ENCODE results near the gene IKZF3. TPM values are rescaled to one million over a fixed set of nuclear protein-coding genes. Genes with fewer than 3 reads are reported as not detected.
"Not testable (repeated sequence)": the region's sequence is repeated elsewhere in the genome, so short reads cannot be mapped to it uniquely, and the experiment has no call there.

IKZF3 gene
- total RNA-seq, 2 donors from 2014 or later = 0.11 to 0.18 TPM

GRCh38 chr17:39894681-39895376, 30.7 kb upstream of the IKZF3 start:
- peak overlapping the region; percentile 41 for H3K27ac Mint-ChIP-seq
- Histone ChIP-seq H3K36me3 (ENCODE audit: control insufficient read depth, insufficient read depth, low read length) (no peaks in the 10 kb centered on the region), H3K9ac (ENCODE audit: extremely low read depth, low read length, poor library complexity, severe bottlenecking) (no peak overlapping the region), H3K9me3 (ENCODE audit: control insufficient read depth, low read length) (no peaks in the 10 kb centered on the region), H3K4me1 (ENCODE audit: control insufficient read depth, insufficient read depth, low read length) (peaks cover 5% of the 10 kb centered on the region), H3K27me3 (ENCODE audit: control insufficient read depth, insufficient read depth, low read length, poor library complexity, severe bottlenecking) (no peaks in the 10 kb centered on the region), H3K27ac (ENCODE audit: low read depth, low read length) (no peak overlapping the region), H3K4me3 (ENCODE audit: low read length) (no peak overlapping the region)
- no peak overlapping the region for H3K4me3 Mint-ChIP-seq
- DNase-seq = peak; percentile 8
- H3K36me3 Mint-ChIP-seq (ENCODE audit: low read depth) = no peaks in the 10 kb centered on the region
- H3K4me1 Mint-ChIP-seq = peaks cover 6% of the 10 kb centered on the region
- 64 to 79% methylated on average over 2 to 3 of the region's 3 CpGs for WGBS, 2 experiments (ENCODE audit: insufficient coverage in 1 of 2, insufficient read length in 1 of 2)
- peaks cover 14% of the 10 kb centered on the region for H3K27me3 Mint-ChIP-seq (ENCODE audit: insufficient read depth)
- TF ChIP-seq CTCF (conservative IDR thresholded peaks at IDR 0.05) = no peak
- no peaks in the 10 kb centered on the region for H3K9me3 Mint-ChIP-seq

GRCh38 chr17:39889200-39889599, 25.1 kb upstream of the IKZF3 start:
- Mint-ChIP-seq H3K27ac (no peak overlapping the region), H3K36me3 (ENCODE audit: low read depth) (no peaks in the 10 kb centered on the region), H3K9me3 (no peaks in the 10 kb centered on the region), H3K27me3 (ENCODE audit: insufficient read depth) (peaks cover 19% of the 10 kb centered on the region), H3K4me1 (no peaks in the 10 kb centered on the region), H3K4me3 (no peak overlapping the region)
- H3K4me3 ChIP-seq (ENCODE audit: low read length) = no peak overlapping the region
- H3K4me1 ChIP-seq (ENCODE audit: control insufficient read depth, insufficient read depth, low read length) = no peaks in the 10 kb centered on the region
- WGBS, 2 experiments (ENCODE audit: insufficient coverage in 1 of 2, insufficient read length in 1 of 2) = 96% methylated on average over 2 of the region's 2 CpGs; no CpG with 5 or more reads in 1 of the 2 experiments
- H3K9ac ChIP-seq (ENCODE audit: extremely low read depth, low read length, poor library complexity, severe bottlenecking) = no peak overlapping the region
- no peaks in the 10 kb centered on the region for H3K9me3 ChIP-seq (ENCODE audit: control insufficient read depth, low read length)
- DNase-seq = no peak
- H3K27ac ChIP-seq (ENCODE audit: low read depth, low read length) = no peak overlapping the region
- H3K36me3 ChIP-seq (ENCODE audit: control insufficient read depth, insufficient read depth, low read length) = no peaks in the 10 kb centered on the region
- TF ChIP-seq CTCF (conservative IDR thresholded peaks at IDR 0.05) = no peak
- no peaks in the 10 kb centered on the region for H3K27me3 ChIP-seq (ENCODE audit: control insufficient read depth, insufficient read depth, low read length, poor library complexity, severe bottlenecking)

- Histone ChIP-seq H3K4me1 (ENCODE audit: control insufficient read depth, insufficient read depth, low read length) (no peaks in the 10 kb centered on the region), H3K9ac (ENCODE audit: extremely low read depth, low read length, poor library complexity, severe bottlenecking) (no peak overlapping the region), H3K4me3 (ENCODE audit: low read length) (no peak overlapping the region), H3K36me3 (ENCODE audit: control insufficient read depth, insufficient read depth, low read length) (no peaks in the 10 kb centered on the region), H3K9me3 (ENCODE audit: control insufficient read depth, low read length) (no peaks in the 10 kb centered on the region), H3K27me3 (ENCODE audit: control insufficient read depth, insufficient read depth, low read length, poor library complexity, severe bottlenecking) (no peaks in the 10 kb centered on the region), H3K27ac (ENCODE audit: low read depth, low read length) (no peak overlapping the region)
- no peak for DNase-seq
- TF ChIP-seq CTCF (conservative IDR thresholded peaks at IDR 0.05) = no peak
- Mint-ChIP-seq H3K36me3 (ENCODE audit: low read depth) (no peaks in the 10 kb centered on the region), H3K27me3 (ENCODE audit: insufficient read depth) (peaks cover 14% of the 10 kb centered on the region), H3K9me3 (no peaks in the 10 kb centered on the region), H3K4me3 (no peak overlapping the region), H3K4me1 (no peaks in the 10 kb centered on the region), H3K27ac (no peak overlapping the region)
Observed at GRCh38 chr17:39887078-39887477, 23.0 kb upstream of the IKZF3 start.

- not testable (repeated sequence) for H3K9me3 Mint-ChIP-seq; H3K4me3 ChIP-seq (ENCODE audit: low read length); H3K27me3 ChIP-seq (ENCODE audit: control insufficient read depth, insufficient read depth, low read length, poor library complexity, severe bottlenecking); H3K36me3 ChIP-seq (ENCODE audit: control insufficient read depth, insufficient read depth, low read length); H3K4me1 ChIP-seq (ENCODE audit: control insufficient read depth, insufficient read depth, low read length); H3K9me3 ChIP-seq (ENCODE audit: control insufficient read depth, low read length); H3K4me1 Mint-ChIP-seq; H3K36me3 Mint-ChIP-seq (ENCODE audit: low read depth); H3K4me3 Mint-ChIP-seq; H3K9ac ChIP-seq (ENCODE audit: extremely low read depth, low read length, poor library complexity, severe bottlenecking); H3K27ac ChIP-seq (ENCODE audit: low read depth, low read length); H3K27ac Mint-ChIP-seq
- DNase-seq = peak; percentile 16
- 81 to 89% methylated on average over 3 to 5 of the region's 5 CpGs for WGBS, 2 experiments (ENCODE audit: insufficient coverage in 1 of 2, insufficient read length in 1 of 2)
- peaks cover 14% of the 10 kb centered on the region for H3K27me3 Mint-ChIP-seq (ENCODE audit: insufficient read depth)
Observed at GRCh38 chr17:39886102-39886501, 22.0 kb upstream of the IKZF3 start.

All from endodermal cell (in vitro differentiated cells).